SU-DHL-6 (cell line): ENCODE data around the gene CHIT1.

ENCODE experiments used
- H2AFZ ChIP-seq: fragments of 200-600 bp; sonication (generic); 2 replicates; pipeline ENCODE4 v1.6.1; 2014; ENCODE audit warnings: low read depth, mild to moderate bottlenecking, moderate library complexity, mixed read lengths, antibody characterized with exemption, low read length; ENCODE audit not compliant: severe bottlenecking
- H3F3A ChIP-seq: fragments of 200-600 bp; shearing (Covaris generic); 2 replicates; pipeline ENCODE4 v1.6.0; 2016; ENCODE audit warnings: antibody characterized with exemption, mild to moderate bottlenecking; ENCODE audit not compliant: insufficient read depth
- H3K27ac ChIP-seq: fragments of 200-600 bp; sonication (generic); 2 replicates; pipeline ENCODE4 v1.5.1; 2016; ENCODE audit warnings: low read depth, mild to moderate bottlenecking, low read length, moderate library complexity, mixed read lengths
- H3K27me3 ChIP-seq: fragments of 200-600 bp; sonication (generic), shearing (Covaris generic); 2 replicates; pipeline ENCODE4 v1.6.0; 2014; ENCODE audit warnings: mild to moderate bottlenecking, low read length
- H3K36me3 ChIP-seq: fragments of 200-600 bp; sonication (generic); 2 replicates; pipeline ENCODE4 v1.6.1; 2014; ENCODE audit warnings: mild to moderate bottlenecking, low read length, mixed read lengths
- H3K4me2 ChIP-seq: fragments of 300-600, 200-600 bp; shearing (Covaris generic), sonication (generic); 2 replicates; pipeline ENCODE4 v1.6.0; 2014; ENCODE audit warnings: low read length, low read depth, mild to moderate bottlenecking; ENCODE audit not compliant: poor library complexity, severe bottlenecking
- H3K4me3 ChIP-seq: fragments of 200-600 bp; sonication (generic); 2 replicates; pipeline ENCODE4 v1.5.1; 2014; ENCODE audit warnings: antibody characterized with exemption, low read length, mild to moderate bottlenecking, mixed read lengths; ENCODE audit not compliant: insufficient read depth, poor library complexity, severe bottlenecking
- H3K79me2 ChIP-seq: fragments of 200-600 bp; sonication (generic); 2 replicates; pipeline ENCODE4 v1.6.1; 2014; ENCODE audit warnings: mild to moderate bottlenecking, low read length, moderate library complexity; ENCODE audit not compliant: insufficient read depth
- H3K9ac ChIP-seq: fragments of 200-600 bp; sonication (generic); 2 replicates; pipeline ENCODE4 v1.7.0; 2014; ENCODE audit warnings: mild to moderate bottlenecking, low read length
- H3K9me2 ChIP-seq: fragments of 200-600 bp; sonication (generic); replicated peaks from 2 replicates; pipeline ENCODE4 v1.6.1; 2014; ENCODE audit warnings: low read length; ENCODE audit not compliant: insufficient read depth
- H3K9me3 ChIP-seq: fragments of 200-600 bp; sonication (generic); 2 replicates; pipeline ENCODE4 v1.6.1; 2014; ENCODE audit warnings: low read length, mixed read lengths; ENCODE audit not compliant: insufficient read depth
- H4K20me1 ChIP-seq: fragments of 200-600 bp; sonication (generic); 2 replicates; pipeline ENCODE4 v1.6.1; 2014; ENCODE audit warnings: low read depth, mild to moderate bottlenecking, antibody characterized with exemption, low read length, moderate library complexity, mixed read lengths
- CTCF ChIP-seq: fragments of 200-600 bp; sonication (generic); IDR thresholded peaks from one replicate; pipeline ENCODE4 v1.5.1; 2017; ENCODE audit warnings: antibody characterized with exemption, mild to moderate bottlenecking, low read length, moderate library complexity; ENCODE audit not compliant: insufficient read depth, poor library complexity, severe bottlenecking
- EZH2phosphoT487 ChIP-seq: fragments of 200-600 bp; sonication (generic), shearing (Covaris generic); conservative IDR thresholded peaks from 2 replicates; pipeline ENCODE4 v1.6.1; 2018; ENCODE audit warnings: mild to moderate bottlenecking, antibody characterized with exemption, low read length, moderate library complexity, mixed read lengths

The CHIT1 gene

GRCh38 chr1:203186091-203186445 is 43.4 kb downstream of the CHIT1 start:
- Histone ChIP-seq H2AFZ (no peak overlapping the region), H3K27me3 (no peaks in the 10 kb centered on the region), H3K9ac (no peak overlapping the region), H3K27ac (no peak overlapping the region), H3K9me3 (no peaks in the 10 kb centered on the region), H3K9me2 (no peaks in the 10 kb centered on the region), H3K4me3 (no peak overlapping the region), H3K79me2 (no peaks in the 10 kb centered on the region), H3K4me2 (no peak overlapping the region), H3F3A (no peaks in the 10 kb centered on the region), H4K20me1 (no peaks in the 10 kb centered on the region), H3K36me3 (no peaks in the 10 kb centered on the region)
- no peak for TF ChIP-seq EZH2phosphoT487
- no peak for TF ChIP-seq CTCF

- Histone ChIP-seq H3K9me3 (no peaks in the 10 kb centered on the region), H2AFZ (no peak overlapping the region), H3K27ac (no peak overlapping the region), H3K9ac (no peak overlapping the region), H4K20me1 (no peaks in the 10 kb centered on the region), H3K4me3 (no peak overlapping the region), H3K36me3 (no peaks in the 10 kb centered on the region), H3K9me2 (no peaks in the 10 kb centered on the region), H3K27me3 (no peaks in the 10 kb centered on the region), H3F3A (no peaks in the 10 kb centered on the region), H3K4me2 (no peak overlapping the region), H3K79me2 (no peaks in the 10 kb centered on the region)
- TF ChIP-seq EZH2phosphoT487 (no peak), CTCF (no peak)
These were observed 43.9 kb downstream of the CHIT1 start for GRCh38 chr1:203185585-203185984.

GRCh38 chr1:203185061-203185461 is 44.4 kb downstream of the CHIT1 start:
- TF ChIP-seq CTCF (no peak), EZH2phosphoT487 (no peak)
- no peaks in the 10 kb centered on the region for H3K36me3 ChIP-seq

GRCh38 chr1:203184467-203184866 is 45.0 kb downstream of the CHIT1 start:
- no peaks in the 10 kb centered on the region for H3K27me3 ChIP-seq

More at GRCh38 chr1:203185061-203185461, 44.4 kb downstream of the CHIT1 start:
- Histone ChIP-seq H3K27me3 (no peaks in the 10 kb centered on the region), H3K79me2 (no peaks in the 10 kb centered on the region), H3F3A (no peaks in the 10 kb centered on the region), H2AFZ (no peak overlapping the region), H3K4me2 (no peak overlapping the region), H3K27ac (no peak overlapping the region), H3K9me2 (no peaks in the 10 kb centered on the region), H3K9ac (no peak overlapping the region), H4K20me1 (no peaks in the 10 kb centered on the region), H3K4me3 (no peak overlapping the region), H3K9me3 (no peaks in the 10 kb centered on the region)

More at GRCh38 chr1:203184467-203184866, 45.0 kb downstream of the CHIT1 start:
- H3K36me3 ChIP-seq, result no peaks in the 10 kb centered on the region
- H3F3A ChIP-seq, result no peaks in the 10 kb centered on the region
- no peaks in the 10 kb centered on the region for H4K20me1 ChIP-seq
- H2AFZ ChIP-seq, result no peak overlapping the region
- no peak overlapping the region for H3K4me2 ChIP-seq
- no peak overlapping the region for H3K9ac ChIP-seq
- H3K79me2 ChIP-seq, result no peaks in the 10 kb centered on the region
- no peak for TF ChIP-seq EZH2phosphoT487
- TF ChIP-seq CTCF, result no peak
- H3K4me3 ChIP-seq, result no peak overlapping the region
- H3K9me3 ChIP-seq, result no peaks in the 10 kb centered on the region
- H3K9me2 ChIP-seq, result no peaks in the 10 kb centered on the region
- no peak overlapping the region for H3K27ac ChIP-seq
